Endothelial cell (in vitro differentiated cells): ENCODE results near the gene ADCY9. TPM values are rescaled to one million over a fixed set of nuclear protein-coding genes. Genes with fewer than 3 reads are reported as not detected.

Experiments
- DNase-seq: peaks from one replicate; pipeline ENCODE4 v3.0.0; 2021; ENCODE audit warnings: low spot score
- H3K27ac Mint-ChIP-seq: one replicate; pipeline ENCODE4 v1.8.0; 2021; ENCODE audit warnings: mixed read lengths, inconsistent platforms; ENCODE audit not compliant: unreplicated experiment
- H3K27me3 Mint-ChIP-seq: one replicate; pipeline ENCODE4 v1.8.0; 2021; ENCODE audit warnings: mild to moderate bottlenecking, moderate library complexity, mixed read lengths, inconsistent platforms; ENCODE audit not compliant: unreplicated experiment
- H3K36me3 Mint-ChIP-seq: one replicate; pipeline ENCODE4 v1.8.0; 2021; ENCODE audit warnings: mild to moderate bottlenecking, low read depth, mixed read lengths, inconsistent platforms; ENCODE audit not compliant: unreplicated experiment
- H3K4me1 Mint-ChIP-seq: one replicate; pipeline ENCODE4 v1.8.0; 2021; ENCODE audit warnings: mild to moderate bottlenecking, mixed read lengths, inconsistent platforms; ENCODE audit not compliant: unreplicated experiment
- H3K4me3 Mint-ChIP-seq: one replicate; pipeline ENCODE4 v1.8.0; 2021; ENCODE audit warnings: mild to moderate bottlenecking, mixed read lengths, inconsistent platforms; ENCODE audit not compliant: unreplicated experiment
- H3K9me3 Mint-ChIP-seq: one replicate; pipeline ENCODE4 v1.8.0; 2021; ENCODE audit warnings: mixed read lengths, inconsistent platforms; ENCODE audit not compliant: unreplicated experiment
- CTCF ChIP-seq: fragments of 200-600 bp; sonication (generic); IDR thresholded peaks from one replicate; pipeline ENCODE4 v1.5.0; 2021; ENCODE audit warnings: antibody characterized with exemption; ENCODE audit not compliant: unreplicated experiment
- total RNA-seq: library from RNA; stranded (reverse); fragmentation: NEBNext Ultra II Directional; extraction: Animal tissue kit (Norgen Biotek cat#: 25700); gene quantifications from one replicate; pipeline ENCODE4 v1.2.1, GENCODE V29; 2021; ENCODE audit not compliant: unreplicated experiment

The ADCY9 gene
- total RNA-seq, 1 donor from 2014 or later = 3.3 TPM

GRCh38 chr16:4067262-4068001 lies 48.8 kb downstream of the ADCY9 start:
- no peaks in the 10 kb centered on the region for H3K4me1 Mint-ChIP-seq
- no peaks in the 10 kb centered on the region for H3K36me3 Mint-ChIP-seq
- H3K27ac Mint-ChIP-seq = no peak overlapping the region
- TF ChIP-seq CTCF = no peak
- H3K27me3 Mint-ChIP-seq = no peaks in the 10 kb centered on the region
- no peak for DNase-seq
- H3K4me3 Mint-ChIP-seq = no peak overlapping the region
- H3K9me3 Mint-ChIP-seq = no peaks in the 10 kb centered on the region

GRCh38 chr16:4064950-4065352 lies 51.3 kb downstream of the ADCY9 start:
- Mint-ChIP-seq H3K36me3 (no peaks in the 10 kb centered on the region), H3K4me1 (no peaks in the 10 kb centered on the region), H3K4me3 (no peak overlapping the region), H3K9me3 (peaks cover 5% of the 10 kb centered on the region), H3K27me3 (no peaks in the 10 kb centered on the region), H3K27ac (no peak overlapping the region)
- DNase-seq = no peak
- no peak for TF ChIP-seq CTCF

GRCh38 chr16:4062212-4062802 lies 53.9 kb downstream of the ADCY9 start:
- TF ChIP-seq CTCF = no peak

GRCh38 chr16:4060823-4061222 lies 55.4 kb downstream of the ADCY9 start:
- DNase-seq = no peak
- TF ChIP-seq CTCF = no peak
- H3K27me3 Mint-ChIP-seq = no peaks in the 10 kb centered on the region
- H3K4me1 Mint-ChIP-seq = no peaks in the 10 kb centered on the region
- no peak overlapping the region for H3K4me3 Mint-ChIP-seq
- no peaks in the 10 kb centered on the region for H3K36me3 Mint-ChIP-seq
- H3K9me3 Mint-ChIP-seq = peaks cover 5% of the 10 kb centered on the region
- H3K27ac Mint-ChIP-seq = no peak overlapping the region

More at GRCh38 chr16:4062212-4062802, 53.9 kb downstream of the ADCY9 start:
- Mint-ChIP-seq H3K27me3 (no peaks in the 10 kb centered on the region), H3K4me3 (no peak overlapping the region), H3K4me1 (no peaks in the 10 kb centered on the region), H3K9me3 (peaks cover 5% of the 10 kb centered on the region), H3K36me3 (no peaks in the 10 kb centered on the region), H3K27ac (no peak overlapping the region)
- DNase-seq = no peak

- peaks cover 5% of the 10 kb centered on the region for H3K9me3 Mint-ChIP-seq
- H3K4me3 Mint-ChIP-seq = no peak overlapping the region
- TF ChIP-seq CTCF = no peak
- H3K27ac Mint-ChIP-seq = no peak overlapping the region
- no peak for DNase-seq
- H3K27me3 Mint-ChIP-seq = no peaks in the 10 kb centered on the region
- no peaks in the 10 kb centered on the region for H3K4me1 Mint-ChIP-seq
- H3K36me3 Mint-ChIP-seq = no peaks in the 10 kb centered on the region
These were observed 56.2 kb downstream of the ADCY9 start for GRCh38 chr16:4060009-4060408.
